HG02763 (cell line): ENCODE measurements around the gene TBC1D1.

Experiments used
- ATAC-seq: cut with Tn5 transposase; IDR thresholded peaks from one replicate; pipeline ENCODE4 v1.9.1; 2021; ENCODE audit warnings: mild to moderate bottlenecking, moderate library complexity; ENCODE audit not compliant: unreplicated experiment

The TBC1D1 gene

GRCh38 chr4:37884855-37885487 is 5.9 kb upstream of the TBC1D1 start:
- ATAC-seq, result no peak

- no peak for ATAC-seq
Observed at GRCh38 chr4:37885496-37885895, 5.4 kb upstream of the TBC1D1 start.

GRCh38 chr4:37889849-37890800 is 759 bp upstream of the TBC1D1 start:
- ATAC-seq, result peak; percentile 8

GRCh38 chr4:37891260-37892159 is 626 bp downstream of the TBC1D1 start:
- peak; percentile 46 for ATAC-seq

- ATAC-seq, result peak; percentile 46
Observed at GRCh38 chr4:37892641-37893040, 1.8 kb downstream of the TBC1D1 start.

GRCh38 chr4:37893164-37893563 is 2.3 kb downstream of the TBC1D1 start:
- no peak for ATAC-seq

- ATAC-seq, result no peak
Observed at GRCh38 chr4:37895271-37895670, 4.4 kb downstream of the TBC1D1 start.

GRCh38 chr4:37896206-37896860 is 5.4 kb downstream of the TBC1D1 start:
- no peak for ATAC-seq

- ATAC-seq, result no peak
Observed at GRCh38 chr4:37902212-37902611, 11.3 kb downstream of the TBC1D1 start.

- no peak for ATAC-seq
Observed at GRCh38 chr4:37902738-37903693, 12.1 kb downstream of the TBC1D1 start.

- no peak for ATAC-seq
Observed at GRCh38 chr4:37903901-37904300, 13.0 kb downstream of the TBC1D1 start.

GRCh38 chr4:37904824-37905223 is 13.9 kb downstream of the TBC1D1 start:
- no peak for ATAC-seq

GRCh38 chr4:37905533-37906169 is 14.8 kb downstream of the TBC1D1 start:
- no peak for ATAC-seq

GRCh38 chr4:37908488-37909331 is 17.8 kb downstream of the TBC1D1 start:
- ATAC-seq, result no peak

- ATAC-seq, result no peak
Observed at GRCh38 chr4:37909332-37910090, 18.6 kb downstream of the TBC1D1 start.

- ATAC-seq, result no peak
Observed at GRCh38 chr4:37910091-37910486, 19.2 kb downstream of the TBC1D1 start.

- no peak for ATAC-seq
Observed at GRCh38 chr4:37914539-37914938, 23.7 kb downstream of the TBC1D1 start.
